Measurements from ENCODE around the gene CBARP.

Gene CBARP

GRCh38 chr19:1264801-1265614 is 27.2 kb upstream of the CBARP start:
- peak; percentile 95 for DNase-seq

GRCh38 chr19:1263188-1263587 is 25.4 kb upstream of the CBARP start:
- DNase-seq: no peak

- DNase-seq: peak; percentile 61
These were observed 24.9 kb upstream of the CBARP start for GRCh38 chr19:1262623-1263123.

- DNase-seq: no peak
These were observed 24.2 kb upstream of the CBARP start for GRCh38 chr19:1261798-1262622.

GRCh38 chr19:1261538-1261797 is 23.7 kb upstream of the CBARP start:
- no peak for DNase-seq

- DNase-seq: peak; percentile 97
These were observed 23.1 kb upstream of the CBARP start for GRCh38 chr19:1260749-1261537.

GRCh38 chr19:1259876-1260748 is 22.3 kb upstream of the CBARP start:
- DNase-seq: no peak

GRCh38 chr19:1259206-1259875 is 21.5 kb upstream of the CBARP start:
- peak; percentile 70 for DNase-seq

GRCh38 chr19:1258707-1259205 is 21.0 kb upstream of the CBARP start:
- DNase-seq: no peak

GRCh38 chr19:1258163-1258492 is 20.3 kb upstream of the CBARP start:
- DNase-seq: no peak

- DNase-seq: no peak
These were observed 19.8 kb upstream of the CBARP start for GRCh38 chr19:1257475-1258162.

- DNase-seq: no peak
These were observed 19.1 kb upstream of the CBARP start for GRCh38 chr19:1256646-1257474.

GRCh38 chr19:1255186-1256161 is 17.7 kb upstream of the CBARP start:
- no peak for DNase-seq

GRCh38 chr19:1254530-1255185 is 16.9 kb upstream of the CBARP start:
- no peak for DNase-seq

GRCh38 chr19:1254081-1254527 is 16.3 kb upstream of the CBARP start:
- no peak for DNase-seq

- no peak for DNase-seq
These were observed 15.8 kb upstream of the CBARP start for GRCh38 chr19:1253514-1254080.

- peak; percentile 99 for DNase-seq
These were observed 15.2 kb upstream of the CBARP start for GRCh38 chr19:1252821-1253513.
